SU-DHL-6 (cell line): ENCODE results near the gene POU2AF2.

Source experiments
- H2AFZ ChIP-seq: fragments of 200-600 bp; sonication (generic); 2 replicates; pipeline ENCODE4 v1.6.1; 2014; ENCODE audit warnings: low read depth, mild to moderate bottlenecking, moderate library complexity, mixed read lengths, antibody characterized with exemption, low read length; ENCODE audit not compliant: severe bottlenecking
- H3F3A ChIP-seq: fragments of 200-600 bp; shearing (Covaris generic); 2 replicates; pipeline ENCODE4 v1.6.0; 2016; ENCODE audit warnings: antibody characterized with exemption, mild to moderate bottlenecking; ENCODE audit not compliant: insufficient read depth
- H3K27ac ChIP-seq: fragments of 200-600 bp; sonication (generic); 2 replicates; pipeline ENCODE4 v1.5.1; 2016; ENCODE audit warnings: low read depth, mild to moderate bottlenecking, low read length, moderate library complexity, mixed read lengths
- H3K27me3 ChIP-seq: fragments of 200-600 bp; sonication (generic), shearing (Covaris generic); 2 replicates; pipeline ENCODE4 v1.6.0; 2014; ENCODE audit warnings: mild to moderate bottlenecking, low read length
- H3K36me3 ChIP-seq: fragments of 200-600 bp; sonication (generic); 2 replicates; pipeline ENCODE4 v1.6.1; 2014; ENCODE audit warnings: mild to moderate bottlenecking, low read length, mixed read lengths
- H3K4me2 ChIP-seq: fragments of 300-600, 200-600 bp; shearing (Covaris generic), sonication (generic); 2 replicates; pipeline ENCODE4 v1.6.0; 2014; ENCODE audit warnings: low read length, low read depth, mild to moderate bottlenecking; ENCODE audit not compliant: poor library complexity, severe bottlenecking
- H3K4me3 ChIP-seq: fragments of 200-600 bp; sonication (generic); 2 replicates; pipeline ENCODE4 v1.5.1; 2014; ENCODE audit warnings: antibody characterized with exemption, low read length, mild to moderate bottlenecking, mixed read lengths; ENCODE audit not compliant: insufficient read depth, poor library complexity, severe bottlenecking
- H3K79me2 ChIP-seq: fragments of 200-600 bp; sonication (generic); 2 replicates; pipeline ENCODE4 v1.6.1; 2014; ENCODE audit warnings: mild to moderate bottlenecking, low read length, moderate library complexity; ENCODE audit not compliant: insufficient read depth
- H3K9ac ChIP-seq: fragments of 200-600 bp; sonication (generic); 2 replicates; pipeline ENCODE4 v1.7.0; 2014; ENCODE audit warnings: mild to moderate bottlenecking, low read length
- H3K9me2 ChIP-seq: fragments of 200-600 bp; sonication (generic); replicated peaks from 2 replicates; pipeline ENCODE4 v1.6.1; 2014; ENCODE audit warnings: low read length; ENCODE audit not compliant: insufficient read depth
- H3K9me3 ChIP-seq: fragments of 200-600 bp; sonication (generic); 2 replicates; pipeline ENCODE4 v1.6.1; 2014; ENCODE audit warnings: low read length, mixed read lengths; ENCODE audit not compliant: insufficient read depth
- H4K20me1 ChIP-seq: fragments of 200-600 bp; sonication (generic); 2 replicates; pipeline ENCODE4 v1.6.1; 2014; ENCODE audit warnings: low read depth, mild to moderate bottlenecking, antibody characterized with exemption, low read length, moderate library complexity, mixed read lengths
- EZH2phosphoT487 ChIP-seq: fragments of 200-600 bp; sonication (generic), shearing (Covaris generic); conservative IDR thresholded peaks from 2 replicates; pipeline ENCODE4 v1.6.1; 2018; ENCODE audit warnings: mild to moderate bottlenecking, antibody characterized with exemption, low read length, moderate library complexity, mixed read lengths
- TF ChIP-seq, protein P1 (sequence below): fragments of 200-600 bp; sonication (generic); IDR thresholded peaks from one replicate; pipeline ENCODE4 v1.5.1; 2017; ENCODE audit warnings: antibody characterized with exemption, mild to moderate bottlenecking, low read length, moderate library complexity; ENCODE audit not compliant: insufficient read depth, poor library complexity, severe bottlenecking

Gene POU2AF2

GRCh38 chr11:111272420-111272819, 26.9 kb downstream of the POU2AF2 start:
- Histone ChIP-seq H3K79me2 (no peaks in the 10 kb centered on the region), H3K9me3 (no peaks in the 10 kb centered on the region), H2AFZ (no peak overlapping the region), H3K4me3 (peak overlapping the region; percentile 38), H3K4me2 (peak overlapping the region; percentile 88), H3K9me2 (no peaks in the 10 kb centered on the region), H3K36me3 (no peaks in the 10 kb centered on the region), H3K27ac (peak overlapping the region; percentile 98), H3K27me3 (no peaks in the 10 kb centered on the region), H4K20me1 (no peaks in the 10 kb centered on the region), H3K9ac (peak overlapping the region; percentile 48), H3F3A (peaks cover 36% of the 10 kb centered on the region)
- no peak for TF ChIP-seq EZH2phosphoT487
- TF ChIP-seq, protein P1, sequence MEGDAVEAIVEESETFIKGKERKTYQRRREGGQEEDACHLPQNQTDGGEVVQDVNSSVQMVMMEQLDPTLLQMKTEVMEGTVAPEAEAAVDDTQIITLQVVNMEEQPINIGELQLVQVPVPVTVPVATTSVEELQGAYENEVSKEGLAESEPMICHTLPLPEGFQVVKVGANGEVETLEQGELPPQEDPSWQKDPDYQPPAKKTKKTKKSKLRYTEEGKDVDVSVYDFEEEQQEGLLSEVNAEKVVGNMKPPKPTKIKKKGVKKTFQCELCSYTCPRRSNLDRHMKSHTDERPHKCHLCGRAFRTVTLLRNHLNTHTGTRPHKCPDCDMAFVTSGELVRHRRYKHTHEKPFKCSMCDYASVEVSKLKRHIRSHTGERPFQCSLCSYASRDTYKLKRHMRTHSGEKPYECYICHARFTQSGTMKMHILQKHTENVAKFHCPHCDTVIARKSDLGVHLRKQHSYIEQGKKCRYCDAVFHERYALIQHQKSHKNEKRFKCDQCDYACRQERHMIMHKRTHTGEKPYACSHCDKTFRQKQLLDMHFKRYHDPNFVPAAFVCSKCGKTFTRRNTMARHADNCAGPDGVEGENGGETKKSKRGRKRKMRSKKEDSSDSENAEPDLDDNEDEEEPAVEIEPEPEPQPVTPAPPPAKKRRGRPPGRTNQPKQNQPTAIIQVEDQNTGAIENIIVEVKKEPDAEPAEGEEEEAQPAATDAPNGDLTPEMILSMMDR = no peak

DNA sequence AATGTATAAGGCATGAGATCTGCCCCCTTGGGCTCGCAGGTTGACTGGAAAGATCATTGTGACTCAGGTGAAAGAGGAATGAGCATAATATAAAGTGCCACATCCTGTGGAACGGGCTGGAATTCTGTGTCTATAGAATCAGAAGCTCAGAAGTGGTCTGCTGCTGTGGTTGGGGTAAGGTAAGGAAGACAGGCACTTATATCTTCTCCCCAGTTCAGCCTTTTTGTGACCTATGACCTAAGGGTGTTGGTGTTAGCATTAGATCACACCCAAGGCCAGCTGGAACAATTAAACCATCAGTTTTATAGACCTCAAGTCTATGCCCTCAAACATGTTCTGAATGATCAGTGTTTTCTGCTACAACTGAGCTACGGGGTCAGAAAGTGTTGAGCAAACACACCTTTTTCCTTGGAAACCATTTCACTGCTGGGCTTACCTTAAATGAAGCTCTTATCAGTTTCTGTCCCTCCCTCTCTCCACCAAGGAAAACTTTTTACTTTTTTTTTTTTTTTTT, 37.1 kb downstream of the POU2AF2 start:
- H2AFZ ChIP-seq = peak overlapping the region; percentile 25
- no peaks in the 10 kb centered on the region for H3K9me2 ChIP-seq
- H3K4me2 ChIP-seq = no peak overlapping the region
- no peaks in the 10 kb centered on the region for H3K79me2 ChIP-seq
- H3K9me3 ChIP-seq = no peaks in the 10 kb centered on the region
- no peaks in the 10 kb centered on the region for H3K27me3 ChIP-seq
- H3K27ac ChIP-seq = no peak overlapping the region
- no peaks in the 10 kb centered on the region for H4K20me1 ChIP-seq
- H3K9ac ChIP-seq = peak overlapping the region; percentile 19; the same call in 1 of the 2 replicates
- no peaks in the 10 kb centered on the region for H3K36me3 ChIP-seq
- 0 out of 2 replicates have a peak, but pooled peaks cover 2% of the 10 kb centered on the region for H3F3A ChIP-seq
- no peak overlapping the region for H3K4me3 ChIP-seq
- TF ChIP-seq EZH2phosphoT487 = no peak
- TF ChIP-seq, protein P1 = no peak

GRCh38 chr11:111283945-111284481, 38.5 kb downstream of the POU2AF2 start:
- TF ChIP-seq, protein P1 = no peak
- no peak for TF ChIP-seq EZH2phosphoT487
- H3K79me2 ChIP-seq = no peaks in the 10 kb centered on the region
- H3F3A ChIP-seq = no peaks in the 10 kb centered on the region
- H3K9me2 ChIP-seq = no peaks in the 10 kb centered on the region
- H3K9ac ChIP-seq = no peak overlapping the region
- H3K9me3 ChIP-seq = no peaks in the 10 kb centered on the region
- no peak overlapping the region for H3K4me3 ChIP-seq
- no peak overlapping the region for H3K4me2 ChIP-seq
- no peaks in the 10 kb centered on the region for H3K36me3 ChIP-seq
- H3K27me3 ChIP-seq = no peaks in the 10 kb centered on the region
- peak overlapping the region; percentile 53 for H2AFZ ChIP-seq
- no peaks in the 10 kb centered on the region for H4K20me1 ChIP-seq
- H3K27ac ChIP-seq = no peak overlapping the region
